HepG2 (cell line): ENCODE data around the gene MMP28. TPM values are rescaled to one million over a fixed set of nuclear protein-coding genes. Genes with fewer than 3 reads are reported as not detected.
"Not testable (repeated sequence)": the region's sequence is repeated elsewhere in the genome, so short reads cannot be mapped to it uniquely, and the experiment has no call there.

Experiments
- ATAC-seq: fragments of 200-7000 bp; cut with Tn5 transposase; 3 replicates; pipeline ENCODE4 v1.9.1; 2020; ENCODE audit warnings: mild to moderate bottlenecking, moderate library complexity
- BruUV-seq: library from RNA; stranded (reverse); fragments of 400-500 nt; replicated peaks from 2 replicates; lab custom pipeline; 2021; lab: Mats Ljungman, UMichigan
- CTCF ChIA-PET: fragments of 300-600 bp; formaldehyde crosslinking; extraction: SDS; loops from one replicate; lab custom pipeline; 2021; ENCODE audit warnings: low total read pairs, inconsistent platforms, low intra/inter-chr PET ratio; lab: Yijun Ruan, JAX
- POLR2A ChIA-PET: fragments of 350-600 bp; sonication (Branson Sonifier 250); formaldehyde crosslinking; loops from one replicate; lab custom pipeline; 2020; ENCODE audit warnings: antibody characterized with exemption, inconsistent platforms; lab: Yijun Ruan, JAX
- DNase-seq: peaks from one replicate; pipeline ENCODE4 v3.0.0-alpha.2; 2015; ENCODE audit warnings: low spot score
- FAIRE-seq: peaks from 3 replicates; lab custom pipeline; 2011; peaks lifted over from hg19 to GRCh38; lab: Jason Lieb, UNC
- H2AFZ ChIP-seq: one replicate; pipeline ENCODE4 v1.6.1; 2011; ENCODE audit warnings: low read length, inconsistent platforms
- H3K27ac ChIP-seq: fragments of 300-600 bp; 3 replicates; pipeline ENCODE4 v1.8.0; 2011; ENCODE audit warnings: mixed run types, mild to moderate bottlenecking, mixed read lengths, low read length, inconsistent platforms; ENCODE audit not compliant: insufficient read depth; ENCODE audit errors: extremely low read length
- H3K27me3 ChIP-seq, 2 experiments: fragments of 200-600 bp in 1 of 2; 2 replicates in 1 of 2; 3 replicates in 1 of 2; pipeline versions ENCODE4 v1.6.0 to v1.8.0; 2011; ENCODE audit warnings: low read length in 2 of 2, mild to moderate bottlenecking in 2 of 2, moderate library complexity in 2 of 2, inconsistent platforms in 1 of 2; ENCODE audit not compliant: insufficient read depth in 2 of 2, control insufficient read depth in 1 of 2
- H3K36me3 ChIP-seq, 2 experiments: fragments of 200-600 bp in 1 of 2; replicated peaks in 1 of 2; 2 replicates in 1 of 2; 3 replicates in 1 of 2; pipeline versions ENCODE4 v1.5.1 to v1.8.0; 2011; ENCODE audit warnings: low read length in 2 of 2, inconsistent platforms in 1 of 2; ENCODE audit not compliant: insufficient read depth in 2 of 2, control insufficient read depth in 1 of 2
- H3K4me1 ChIP-seq: 2 replicates; pipeline ENCODE4 v1.5.1; 2012; ENCODE audit warnings: low read length, inconsistent platforms; ENCODE audit not compliant: insufficient read depth
- H3K4me2 ChIP-seq: 2 replicates; pipeline ENCODE4 v1.6.0; 2011; ENCODE audit warnings: low read depth, low read length, inconsistent platforms
- H3K4me3 ChIP-seq, 3 experiments: fragments of 200-600 bp in 1 of 3; sonication (generic), shearing (Covaris generic) in 1 of 3; replicated peaks in 1 of 3; 2 replicates each; pipeline ENCODE4 v1.5.1; 2011 to 2016; ENCODE audit warnings: low read length in 3 of 3, inconsistent platforms in 2 of 3, low read depth in 2 of 3, mild to moderate bottlenecking in 2 of 3, control low read depth in 1 of 3, mixed read lengths in 1 of 3; ENCODE audit not compliant: insufficient read depth in 1 of 3
- H3K79me2 ChIP-seq: one replicate; pipeline ENCODE4 v1.6.1; 2011; ENCODE audit warnings: low read length, inconsistent platforms; ENCODE audit not compliant: insufficient read depth
- H3K9ac ChIP-seq: 2 replicates; pipeline ENCODE4 v1.6.0; 2011; ENCODE audit warnings: mild to moderate bottlenecking, low read depth, low read length, inconsistent platforms; ENCODE audit not compliant: insufficient read depth
- H3K9me3 ChIP-seq: 2 replicates; pipeline ENCODE4 v1.5.1; 2012; ENCODE audit warnings: mild to moderate bottlenecking, low read length
- H4K20me1 ChIP-seq: 2 replicates; pipeline ENCODE4 v1.6.0; 2011; ENCODE audit warnings: inconsistent platforms, mild to moderate bottlenecking, low read length, moderate library complexity; ENCODE audit not compliant: insufficient read depth
- E2F1 ChIP-seq: sonication (generic); formaldehyde crosslinking; IDR thresholded peaks from 2 replicates; pipeline ENCODE4 v1.5.0; 2020; ENCODE audit warnings: missing genetic modification reagents
- TGIF2 ChIP-seq: IDR thresholded peaks from 2 replicates; pipeline ENCODE4 v1.6.1; 2016; ENCODE audit warnings: control low read depth, missing compliant biosample characterization
- ZNF547 ChIP-seq: sonication (generic); formaldehyde crosslinking; IDR thresholded peaks from 2 replicates; pipeline ENCODE4 v1.5.1; 2020; ENCODE audit warnings: mild to moderate bottlenecking, missing genetic modification reagents
- ZNF639 ChIP-seq: conservative IDR thresholded peaks from 2 replicates; pipeline ENCODE4 v1.6.1; 2018; ENCODE audit warnings: missing genetic modification reagents
- WGBS: methylation state at CpG from one replicate; pipeline ENCODE4 v1.1.6; 2017; ENCODE audit warnings: low lambda C conversion rate; 5-methylcytosine and 5-hydroxymethylcytosine counted together
- in situ Hi-C: cut with HindIII; loops from 2 replicates; pipeline ENCODE4 v1.10.0; 2017; ENCODE audit warnings: low pct_unique_long_range_greater_than_20kb; ENCODE audit not compliant: extremely low pct_ligation_motif_present
- intact Hi-C: fragments of 100-400 bp; cut with micrococcal nuclease; formaldehyde crosslinking; loops from one replicate; pipeline ENCODE4 v1.10.0; 2022; ENCODE audit not compliant: unreplicated experiment
- polyA plus RNA-seq, 8 experiments: library from polyadenylated mRNA; depleted of rRNA in 3 of 8; stranded (reverse) in 7 of 8; unstranded in 1 of 8; fragments of >200 nt; fragmentation: Illumina TruSeq in 4 of 8; extraction: Trizol in 4 of 8; gene quantifications; 2 replicates each; pipeline versions ENCODE4 v1.2.1 to v1.2.3, GENCODE V29; 2011 to 2016; ENCODE audit warnings: low read depth in 4 of 8, missing spikeins in 1 of 8, mixed read lengths in 1 of 8; ENCODE audit not compliant: insufficient read depth in 1 of 8
- total RNA-seq, 5 experiments: library from RNA; depleted of rRNA; stranded (reverse); fragments of >200 nt; fragmentation: Illumina TruSeq; extraction: Trizol; gene quantifications; 2 replicates each; pipeline ENCODE4 v1.2.3, GENCODE V29; 2016; ENCODE audit warnings: low read depth in 1 of 5

MMP28 gene
- total and polyA plus RNA-seq, 2 of the 13 experiments (the other 11 are each of a cell fraction or from before 2014, with no cell fraction given) = not detected

GRCh38 chr17:35752471-35752870, 43.0 kb downstream of the MMP28 start (continued):
- TF ChIP-seq E2F1 (no peak), ZNF639 (CRISPR knock-in tag) (no peak), ZNF547 (no peak), TGIF2 (no peak)

DNA sequence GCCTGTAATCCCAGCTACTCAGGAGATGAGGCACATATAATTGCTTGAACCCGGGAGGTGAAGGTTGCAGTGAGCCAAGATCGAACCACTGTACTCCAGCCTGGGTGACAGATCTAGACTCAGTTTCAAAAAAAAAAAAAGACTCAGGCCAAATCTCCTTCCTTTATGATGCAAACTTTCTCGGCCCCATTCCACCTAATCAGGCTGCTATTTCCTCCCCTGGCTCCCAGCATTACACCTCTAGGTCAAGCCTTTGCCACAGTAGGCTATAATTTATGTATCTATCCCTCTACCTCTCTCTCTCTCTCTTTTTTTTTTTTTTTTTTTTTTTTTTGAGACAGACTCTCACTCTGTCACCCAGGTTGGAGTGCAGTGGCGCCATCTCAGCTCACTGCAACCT, 43.9 kb downstream of the MMP28 start:
- CTCF ChIA-PET, intact Hi-C loops, ATAC-seq, H3K9me3 ChIP-seq, FAIRE-seq, H2AFZ ChIP-seq, BruUV-seq, H4K20me1 ChIP-seq, H3K36me3 ChIP-seq, H3K79me2 ChIP-seq, DNase-seq, in situ Hi-C loops, POLR2A ChIA-PET, H3K9ac ChIP-seq, H3K4me3 ChIP-seq, H3K27ac ChIP-seq, H3K4me2 ChIP-seq: not testable (repeated sequence)
- Histone ChIP-seq H3K4me1 (peaks cover 21% of the 10 kb centered on the region), H3K27me3 (peaks cover 2 to 53% of the 10 kb centered on the region in 2 experiments; a peak in 4 of 5 replicates)
- 67% methylated on average over 4 of the region's 4 CpGs for WGBS
